Right ventricle myocardium inferior (tissue), 1 donor: ENCODE measurements around the gene PDE4DIP. TPM values are rescaled to one million over a fixed set of nuclear protein-coding genes. Genes with fewer than 3 reads are reported as not detected.
"Not testable (repeated sequence)": the region's sequence is repeated elsewhere in the genome, so short reads cannot be mapped to it uniquely, and the experiment has no call there.

ENCODE experiments used
- ATAC-seq: fragments of 200-7000 bp; cut with Tn5 transposase; one replicate; pipeline ENCODE4 v1.9.1; 2020; ENCODE audit warnings: mild to moderate bottlenecking, moderate library complexity
- DNase-seq: peaks from one replicate; pipeline ENCODE4 v3.0.0; 2021; ENCODE audit errors: missing footprints
- intact Hi-C: fragments of 100-400 bp; cut with DNase I; formaldehyde crosslinking; loops from one replicate; pipeline ENCODE4 v1.11.0; 2022
- long read RNA-seq: library from polyadenylated mRNA; unstranded; transcript quantifications from one replicate; pipeline ENCODE4 v2.0.0, GENCODE V29; 2021
- total RNA-seq: library from RNA; stranded (reverse); fragmentation: NEBNext Ultra II Directional; extraction: Animal tissue kit (Norgen Biotek cat#: 25700); gene quantifications from one replicate; pipeline ENCODE4 v1.2.1, GENCODE V29; 2021
- donor health status: DM: no; HTN: yes; CAD: no; lungs with severe emphysema.

The PDE4DIP gene
- total RNA-seq: 1,846 TPM
- long read RNA-seq, full-length matches to known transcripts: 21 of 362 reads
- long read RNA-seq, partial matches to known transcripts: 249 of 362 reads
- long read RNA-seq, other reads (novel, unspliced or antisense): 92 of 362 reads

GRCh38 chr1:148844220-148844619 lies at the start of gene PDE4DIP:
TSS of gene PDE4DIP (plus strand) at chr1:148844428. CDS start at chr1:148844775, 347 bp downstream.
- peak; percentile 94 for ATAC-seq
- intact Hi-C loops: not testable (repeated sequence)
- peak; percentile 68 for DNase-seq

- ATAC-seq, DNase-seq, intact Hi-C loops: not testable (repeated sequence)
Measured at GRCh38 chr1:148808268-148808928, 35.8 kb upstream of the PDE4DIP start.

- intact Hi-C loops, ATAC-seq, DNase-seq: not testable (repeated sequence)
Measured at GRCh38 chr1:148808929-148809283, 35.3 kb upstream of the PDE4DIP start.

GRCh38 chr1:148822180-148822579 lies 22.0 kb upstream of the PDE4DIP start:
- intact Hi-C loops, ATAC-seq, DNase-seq: not testable (repeated sequence)

- ATAC-seq, intact Hi-C loops, DNase-seq: not testable (repeated sequence)
Measured at GRCh38 chr1:148823822-148824221, 20.4 kb upstream of the PDE4DIP start.

GRCh38 chr1:148825029-148825428 lies 19.2 kb upstream of the PDE4DIP start:
- DNase-seq, intact Hi-C loops: not testable (repeated sequence)
- peak; percentile 52 for ATAC-seq

GRCh38 chr1:148828531-148828930 lies 15.7 kb upstream of the PDE4DIP start:
- DNase-seq, intact Hi-C loops, ATAC-seq: not testable (repeated sequence)

- peak; percentile 72 for ATAC-seq
- DNase-seq, intact Hi-C loops: not testable (repeated sequence)
Measured at GRCh38 chr1:148828962-148829361, 15.3 kb upstream of the PDE4DIP start.

GRCh38 chr1:148829365-148829764 lies 14.9 kb upstream of the PDE4DIP start:
- intact Hi-C loops, ATAC-seq: not testable (repeated sequence)

GRCh38 chr1:148841262-148841661 lies 3.0 kb upstream of the PDE4DIP start:
- DNase-seq, ATAC-seq, intact Hi-C loops: not testable (repeated sequence)

More at GRCh38 chr1:148829365-148829764, 14.9 kb upstream of the PDE4DIP start:
- not testable (repeated sequence) for DNase-seq

GRCh38 chr1:148844651-148845050 lies 423 bp downstream of the PDE4DIP start:
- DNase-seq, intact Hi-C loops: not testable (repeated sequence)
- ATAC-seq: peak; percentile 32

GRCh38 chr1:148845068-148845467 lies 840 bp downstream of the PDE4DIP start:
- DNase-seq, intact Hi-C loops: not testable (repeated sequence)
- peak; percentile 47 for ATAC-seq

- intact Hi-C loops, ATAC-seq, DNase-seq: not testable (repeated sequence)
Measured at GRCh38 chr1:148850347-148850746, 6.1 kb downstream of the PDE4DIP start.

- intact Hi-C loops, ATAC-seq, DNase-seq: not testable (repeated sequence)
Measured at GRCh38 chr1:148850840-148851239, 6.6 kb downstream of the PDE4DIP start.

- ATAC-seq, DNase-seq, intact Hi-C loops: not testable (repeated sequence)
Measured at GRCh38 chr1:148851684-148852083, 7.5 kb downstream of the PDE4DIP start.

GRCh38 chr1:148853363-148853762 lies 9.1 kb downstream of the PDE4DIP start:
- intact Hi-C loops, DNase-seq: not testable (repeated sequence)
- ATAC-seq: peak; percentile 72

GRCh38 chr1:148854063-148854462 lies 9.8 kb downstream of the PDE4DIP start:
- intact Hi-C loops, DNase-seq: not testable (repeated sequence)
- peak; percentile 31 for ATAC-seq

GRCh38 chr1:148855367-148855766 lies 11.1 kb downstream of the PDE4DIP start:
- intact Hi-C loops, DNase-seq, ATAC-seq: not testable (repeated sequence)

GRCh38 chr1:148860049-148860448 lies 15.8 kb downstream of the PDE4DIP start:
- DNase-seq, ATAC-seq, intact Hi-C loops: not testable (repeated sequence)
